GM21423 (cell line): ENCODE results near the gene CMIP.
A peak's percentile ranks its signal among the peaks of the same experiment; 100 is the strongest.

Experiments
- ATAC-seq: cut with Tn5 transposase; IDR thresholded peaks from one replicate; pipeline ENCODE4 v1.9.1; 2021; ENCODE audit warnings: mild to moderate bottlenecking, moderate library complexity; ENCODE audit not compliant: unreplicated experiment

Gene CMIP

DNA sequence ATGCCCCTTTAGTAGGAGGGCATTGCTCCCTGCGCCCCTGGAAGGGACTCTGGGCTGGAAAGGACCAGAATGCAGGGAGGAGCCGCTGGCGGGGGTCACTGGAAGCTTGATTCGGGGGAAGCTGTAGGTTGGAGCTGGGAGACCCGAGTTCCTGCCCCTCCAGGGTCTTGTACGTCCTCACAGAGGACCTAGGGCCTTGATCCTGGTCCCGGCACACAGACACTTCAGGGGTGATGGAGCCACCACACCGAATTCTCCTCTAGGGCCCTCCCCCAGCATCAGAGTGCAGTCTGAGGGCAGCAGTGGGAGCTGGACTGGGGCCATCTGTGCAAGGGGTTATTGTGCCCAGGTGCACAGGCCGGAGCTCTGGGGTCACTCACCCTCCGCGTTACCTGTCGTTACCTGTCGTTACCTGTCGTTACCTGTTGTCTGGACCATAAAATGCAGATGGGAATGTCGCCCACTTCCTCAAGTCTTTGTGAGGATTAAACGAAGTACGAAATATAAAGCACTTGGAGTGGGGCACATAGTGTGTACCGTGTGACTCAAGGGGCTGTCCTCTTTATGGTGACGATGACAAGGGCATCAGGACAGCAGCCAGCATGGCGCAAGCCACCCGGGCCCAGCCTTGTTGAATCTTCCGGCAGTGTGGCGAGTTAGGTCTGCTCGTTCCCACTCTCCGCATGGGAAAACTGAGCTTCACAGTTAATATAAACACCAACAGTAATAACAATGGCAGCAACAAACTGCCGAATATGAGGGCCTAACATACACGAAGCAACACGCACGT, 48.6 kb downstream of the CMIP start:
- no peak for ATAC-seq

DNA sequence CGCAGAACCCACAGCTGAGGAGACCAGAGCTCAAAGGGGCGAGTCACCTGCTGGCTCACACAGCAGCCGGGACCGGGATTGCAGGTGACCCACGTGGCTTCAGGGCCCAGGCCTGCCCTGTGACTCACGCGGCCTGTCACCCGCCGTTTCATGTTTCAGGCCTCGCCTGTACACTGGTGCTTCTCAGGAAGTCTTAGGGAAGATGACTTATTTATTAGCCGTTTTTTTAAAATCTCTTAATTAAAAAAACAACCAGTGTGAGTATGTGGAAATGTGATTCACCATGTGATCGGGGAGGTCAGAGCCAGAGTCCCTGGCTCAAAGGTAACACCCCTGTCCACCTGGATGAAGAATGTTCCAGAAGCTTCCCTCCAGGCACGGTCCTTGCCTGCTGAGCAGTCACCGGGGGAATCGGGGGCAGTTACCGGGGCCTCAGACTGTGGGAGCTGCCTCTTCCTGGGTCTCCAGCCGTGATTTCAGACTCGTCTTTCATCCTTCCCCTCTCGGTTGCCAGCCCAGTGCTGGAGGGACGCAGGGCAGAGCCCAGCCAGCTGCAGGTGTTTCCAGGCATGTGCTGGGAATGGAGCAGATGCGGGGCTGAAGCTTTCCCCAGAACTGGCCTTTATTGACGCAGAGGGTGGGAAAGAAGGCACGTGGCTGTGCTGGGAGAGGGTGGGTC, 49.3 kb downstream of the CMIP start:
- no peak for ATAC-seq

DNA sequence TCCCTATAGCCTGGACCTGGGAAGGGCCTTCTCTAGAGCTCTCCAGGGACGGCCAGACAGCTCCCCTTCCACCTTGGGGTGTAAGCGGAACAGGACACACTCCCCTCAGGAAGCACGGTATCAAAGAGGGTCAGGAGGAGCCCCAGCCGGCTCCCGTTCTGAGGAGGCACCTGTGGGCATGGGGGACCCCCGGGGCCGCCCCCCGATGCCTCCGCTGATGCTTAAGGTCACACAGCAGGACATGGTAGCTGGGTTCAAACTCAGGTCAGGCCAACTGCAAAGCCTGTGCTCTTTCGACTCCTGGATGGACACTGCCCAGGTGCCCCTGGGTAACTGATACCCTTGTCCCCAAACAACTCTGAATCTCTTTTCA, 49.8 kb downstream of the CMIP start:
- no peak for ATAC-seq

GRCh38 chr16:81494888-81495287, 50.3 kb downstream of the CMIP start:
- ATAC-seq = no peak

GRCh38 chr16:81495321-81496234, 51.0 kb downstream of the CMIP start:
- no peak for ATAC-seq

DNA sequence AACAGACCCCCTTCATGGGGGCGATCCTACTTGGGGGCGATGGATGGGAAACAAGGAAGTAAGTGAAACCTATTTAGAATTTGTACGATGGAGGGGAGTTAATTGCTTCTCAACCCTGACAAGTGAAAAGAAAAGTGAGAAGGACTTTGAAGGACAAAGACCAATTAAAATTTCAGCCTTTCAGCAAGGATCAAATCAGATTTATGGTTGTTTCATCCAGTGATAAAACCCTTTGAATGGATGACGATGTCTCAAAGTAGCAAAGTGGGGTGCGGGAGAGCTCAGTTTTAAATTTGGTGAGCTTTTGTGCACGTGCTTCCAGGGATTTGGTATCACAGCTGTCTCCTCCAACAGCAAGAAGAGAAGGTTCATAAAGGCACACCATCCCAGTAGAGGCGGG, 51.7 kb downstream of the CMIP start:
- no peak for ATAC-seq

GRCh38 chr16:81496742-81497141, 52.1 kb downstream of the CMIP start:
- ATAC-seq = no peak

DNA sequence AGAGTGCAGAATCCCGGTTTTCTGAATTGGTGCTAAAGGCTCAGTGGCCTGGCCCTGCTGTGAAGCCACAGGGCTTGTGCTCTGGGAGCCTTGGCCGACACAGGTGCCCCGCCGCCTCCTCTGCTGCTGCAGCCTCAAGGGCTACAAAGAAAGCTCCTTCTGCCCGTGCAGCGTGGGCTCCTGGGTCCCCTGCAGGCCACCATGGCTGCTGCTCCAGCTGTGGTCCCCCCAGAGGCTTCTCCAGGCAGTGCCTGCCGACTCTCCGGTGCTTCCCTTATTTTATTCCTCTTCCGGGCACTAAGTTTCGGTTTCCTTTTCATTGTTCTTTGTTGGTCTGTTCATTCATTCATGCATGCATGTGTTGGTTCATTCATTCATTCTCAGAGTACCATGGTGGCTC, 53.1 kb downstream of the CMIP start:
- ATAC-seq = peak; percentile 68

DNA sequence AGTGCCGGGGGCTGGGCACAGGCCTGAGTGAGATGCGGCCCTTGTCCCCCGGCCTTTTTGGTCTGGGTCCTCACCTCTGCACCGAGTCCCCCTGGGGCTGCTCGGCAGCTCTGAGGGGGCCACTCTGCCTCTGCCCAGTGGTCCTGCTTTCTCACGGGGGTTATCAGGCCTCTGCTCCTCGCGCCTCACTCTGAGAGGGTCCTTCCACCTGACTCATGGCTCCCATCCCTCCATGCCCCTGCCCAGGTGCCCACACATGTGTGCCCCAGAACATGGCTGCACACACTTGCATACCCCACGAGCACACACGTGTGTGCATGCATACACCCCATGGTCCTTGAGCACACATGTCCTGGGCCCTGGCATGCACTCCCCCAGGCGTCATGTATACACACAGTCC, 53.7 kb downstream of the CMIP start:
- ATAC-seq = no peak

DNA sequence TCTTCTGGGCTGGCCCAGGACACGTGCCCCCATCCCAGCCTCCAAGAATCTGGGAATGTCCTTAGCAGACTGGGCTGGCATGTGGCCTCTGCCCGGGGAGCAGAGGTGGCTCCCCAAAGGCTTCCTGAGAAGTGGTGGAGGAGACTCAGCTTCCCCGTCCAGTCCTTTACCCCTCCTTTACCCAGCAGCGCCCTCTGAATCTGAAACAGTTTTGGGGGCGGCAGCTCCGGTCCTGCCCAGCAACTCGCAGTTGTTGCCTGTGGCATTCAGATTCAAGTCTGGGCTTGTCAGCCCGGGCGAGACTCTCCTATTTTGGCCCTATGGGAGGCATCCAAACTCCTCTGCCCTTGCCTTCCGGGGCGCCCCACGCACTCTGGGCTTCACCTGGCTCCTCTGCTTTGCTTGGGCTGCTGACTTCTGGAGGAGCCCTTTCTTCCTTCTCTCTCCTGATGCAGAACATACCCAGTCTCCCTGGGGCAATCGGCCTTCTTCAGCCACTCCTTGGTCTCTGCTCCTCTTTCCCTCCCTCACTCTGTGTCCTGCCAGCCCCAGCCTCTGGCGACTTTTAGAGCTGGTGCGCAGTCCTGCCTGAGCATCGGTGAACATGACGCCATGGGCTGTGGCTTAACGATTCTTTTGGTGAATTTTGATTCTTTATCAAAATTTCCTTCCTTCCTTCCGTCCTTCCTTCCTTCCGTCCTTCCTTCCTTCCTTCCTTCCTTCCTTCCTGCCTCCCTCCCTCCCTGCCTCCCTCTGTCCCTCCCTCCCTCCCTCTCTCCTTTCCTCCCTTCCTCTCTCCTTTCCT, 55.2 kb downstream of the CMIP start:
- no peak for ATAC-seq

- no peak for ATAC-seq
These were observed 56.4 kb downstream of the CMIP start for GRCh38 chr16:81500833-81501521.

DNA sequence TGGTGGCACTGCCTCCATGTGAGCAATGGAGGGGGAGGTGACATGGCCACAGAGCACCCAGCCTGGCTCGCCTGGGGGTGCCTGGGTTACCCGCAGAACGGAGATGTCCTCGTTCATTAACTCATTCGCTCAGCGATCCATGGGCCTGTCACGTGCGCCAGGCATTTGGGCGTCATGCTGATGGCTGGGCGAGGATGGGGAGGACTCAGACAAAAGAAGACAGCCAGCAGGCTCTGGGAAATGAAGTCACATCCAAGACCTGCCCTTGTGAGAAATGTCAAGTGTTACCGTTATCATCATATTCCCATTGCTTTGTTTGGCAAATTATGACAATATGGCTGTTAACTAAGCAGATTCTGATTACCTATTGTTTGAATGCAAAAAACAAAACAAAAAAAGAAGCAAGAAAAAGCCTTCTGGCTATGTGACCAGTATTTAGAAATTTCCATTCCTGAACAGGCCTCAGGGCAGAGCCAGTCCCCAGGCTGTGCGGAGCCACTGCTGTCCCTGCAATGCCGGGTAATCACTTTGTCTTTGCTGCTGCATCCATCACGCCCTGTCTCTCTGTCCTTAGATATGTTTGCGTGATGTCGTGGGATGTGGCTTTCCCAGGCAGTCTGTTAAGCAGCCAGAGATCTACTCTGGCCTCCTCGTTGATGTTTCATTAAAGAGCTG, 57.9 kb downstream of the CMIP start:
- ATAC-seq = no peak

- ATAC-seq = peak; percentile 75
These were observed 60.5 kb downstream of the CMIP start for GRCh38 chr16:81505011-81505661.

- ATAC-seq = no peak
These were observed 64.8 kb downstream of the CMIP start for GRCh38 chr16:81509404-81509803.

DNA sequence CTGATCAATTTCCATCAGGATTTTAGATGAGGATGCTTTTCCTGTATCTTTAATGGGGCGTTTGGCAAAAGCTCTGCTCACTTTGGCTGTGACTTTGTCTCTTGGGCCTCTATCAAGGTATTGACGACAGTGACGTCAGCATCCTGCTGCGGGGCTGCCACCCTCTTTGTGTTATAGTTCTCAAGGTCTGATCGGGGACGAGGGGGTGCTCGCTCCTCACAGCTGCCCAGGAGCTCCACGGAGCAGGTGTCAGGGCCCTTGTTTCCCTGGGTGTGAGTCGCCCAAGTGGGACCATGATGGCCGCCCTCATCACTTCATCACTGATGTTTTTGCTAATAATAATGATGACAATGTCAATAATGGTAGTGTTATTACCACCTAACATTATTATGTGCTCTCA, 65.4 kb downstream of the CMIP start:
- no peak for ATAC-seq

DNA sequence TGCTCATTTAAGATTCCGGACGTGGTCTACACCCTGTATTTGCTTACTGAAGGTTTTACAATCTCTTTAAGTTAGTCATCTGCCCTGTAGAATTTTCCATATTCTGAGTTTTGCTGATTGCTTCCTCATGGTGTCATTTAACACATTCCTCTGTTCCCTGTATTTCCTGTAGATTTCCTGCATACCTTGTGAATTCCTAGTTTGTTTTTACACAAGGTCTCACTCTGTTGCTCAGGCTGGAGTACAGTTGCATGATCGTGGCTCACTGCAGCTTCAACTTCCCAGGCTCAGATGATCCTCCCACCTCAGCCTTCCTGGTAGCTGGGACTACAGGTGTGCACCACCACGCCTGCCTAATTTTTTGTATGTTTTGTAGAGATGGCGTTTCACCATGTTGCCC, 66.8 kb downstream of the CMIP start:
- ATAC-seq = no peak

DNA sequence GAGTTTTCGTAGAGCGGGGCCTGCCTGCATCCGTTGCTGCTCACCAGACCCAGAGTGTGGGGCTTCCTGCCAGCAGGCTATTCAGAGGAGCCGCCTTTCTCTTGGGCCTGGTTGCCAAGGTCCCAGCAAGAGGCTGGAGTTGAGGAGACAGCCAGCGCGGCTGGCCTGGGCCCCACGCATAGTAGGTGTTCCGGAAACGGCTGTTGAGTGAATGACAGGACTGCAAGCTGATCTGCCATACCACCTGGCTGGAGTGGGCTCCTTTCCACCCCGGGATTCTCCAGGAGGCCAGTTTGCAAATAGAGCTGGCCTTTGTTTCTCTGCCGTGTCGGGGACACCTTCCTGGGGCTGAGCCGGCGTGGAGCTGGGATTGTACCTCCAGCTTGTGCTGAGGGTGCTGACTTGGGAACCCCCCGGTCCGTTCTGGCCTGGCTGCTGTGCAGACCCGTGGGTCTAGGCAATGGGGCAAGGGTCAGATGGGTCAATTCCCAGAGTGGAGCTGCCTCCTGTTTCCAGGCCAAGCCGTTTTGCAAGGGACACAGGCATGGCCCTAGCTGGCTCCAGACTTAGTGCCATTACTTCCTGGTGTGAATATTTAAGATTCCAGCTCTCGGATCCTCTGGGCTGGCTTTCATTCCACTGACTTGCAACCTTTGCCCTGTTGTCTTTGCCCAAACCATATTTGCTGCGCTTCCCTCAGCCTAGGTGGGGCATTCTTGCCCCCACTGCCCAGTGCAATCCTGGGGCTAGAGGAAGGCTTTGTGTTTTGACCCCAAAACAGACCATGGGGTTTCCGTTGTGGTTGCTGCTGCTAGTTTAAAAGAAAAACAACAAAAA, 68.8 kb downstream of the CMIP start:
- peak; percentile 21 for ATAC-seq

GRCh38 chr16:81514041-81514559, 69.5 kb downstream of the CMIP start:
- ATAC-seq = peak; percentile 76
